ENCODE measurements around the gene ISG20L2.

Gene ISG20L2

DNA sequence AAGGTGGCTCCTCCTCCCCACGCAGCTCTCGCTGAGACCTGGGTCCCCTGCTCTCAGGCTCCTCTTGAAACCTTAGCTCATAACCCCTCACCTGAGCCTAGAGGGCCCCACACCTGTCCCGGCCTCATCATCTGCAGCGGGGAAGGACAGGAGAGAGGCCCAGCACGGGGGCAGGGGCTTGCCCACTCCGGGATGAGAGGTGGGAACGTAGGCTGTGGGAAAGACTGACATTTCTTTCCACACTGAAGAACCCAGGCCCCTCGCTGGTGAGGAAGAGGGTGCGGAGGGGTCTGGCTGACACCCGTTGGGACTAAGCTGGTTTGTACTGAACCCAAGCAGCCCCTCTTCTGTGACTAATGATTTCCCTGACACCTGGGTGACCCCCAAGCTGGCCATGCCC is 37.4 kb downstream of the ISG20L2 start:
- Histone ChIP-seq H3K27me3 (ENCODE audit: control insufficient read depth, insufficient read depth, low read length) (peaks cover 7% of the 10 kb centered on the region), H3K9me3 (replicated peaks; ENCODE audit: low read length) (no peaks in the 10 kb centered on the region), H3K9ac (ENCODE audit: low read depth, low read length) (no peak overlapping the region), H3K4me2 (ENCODE audit: low read length) (no peak overlapping the region), H3K4me1 (ENCODE audit: control insufficient read depth, insufficient read depth, low read length) (peaks cover 30% of the 10 kb centered on the region), H3K36me3 (ENCODE audit: insufficient read depth, low read length) (no peaks in the 10 kb centered on the region), H3K4me3 (ENCODE audit: low read length) (no peak overlapping the region)

DNA sequence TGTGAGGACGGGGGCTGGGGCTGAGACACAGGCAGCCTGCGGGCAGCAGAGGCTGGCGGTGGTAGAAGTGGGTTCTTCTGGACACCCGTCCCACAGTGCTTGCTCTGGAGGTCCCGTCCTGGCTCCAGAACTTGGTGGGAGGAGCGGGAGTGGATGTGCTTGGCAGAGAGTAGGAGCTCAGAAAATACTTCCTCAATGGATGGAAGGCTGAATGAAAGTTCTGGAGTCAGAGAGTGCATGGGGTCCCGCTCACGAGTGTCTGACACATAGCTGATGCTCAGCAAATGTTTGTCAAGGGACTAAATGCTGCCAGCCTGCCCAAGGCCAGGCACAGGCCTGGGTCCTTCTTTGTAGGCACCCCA is 37.9 kb downstream of the ISG20L2 start:
- Histone ChIP-seq H3K9ac (ENCODE audit: low read depth, low read length) (no peak overlapping the region), H3K4me2 (ENCODE audit: low read length) (no peak overlapping the region), H3K4me1 (ENCODE audit: control insufficient read depth, insufficient read depth, low read length) (peaks cover 30% of the 10 kb centered on the region), H3K27me3 (ENCODE audit: control insufficient read depth, insufficient read depth, low read length) (peaks cover 7% of the 10 kb centered on the region), H3K36me3 (ENCODE audit: insufficient read depth, low read length) (no peaks in the 10 kb centered on the region), H3K4me3 (ENCODE audit: low read length) (no peak overlapping the region), H3K9me3 (replicated peaks; ENCODE audit: low read length) (no peaks in the 10 kb centered on the region)

DNA sequence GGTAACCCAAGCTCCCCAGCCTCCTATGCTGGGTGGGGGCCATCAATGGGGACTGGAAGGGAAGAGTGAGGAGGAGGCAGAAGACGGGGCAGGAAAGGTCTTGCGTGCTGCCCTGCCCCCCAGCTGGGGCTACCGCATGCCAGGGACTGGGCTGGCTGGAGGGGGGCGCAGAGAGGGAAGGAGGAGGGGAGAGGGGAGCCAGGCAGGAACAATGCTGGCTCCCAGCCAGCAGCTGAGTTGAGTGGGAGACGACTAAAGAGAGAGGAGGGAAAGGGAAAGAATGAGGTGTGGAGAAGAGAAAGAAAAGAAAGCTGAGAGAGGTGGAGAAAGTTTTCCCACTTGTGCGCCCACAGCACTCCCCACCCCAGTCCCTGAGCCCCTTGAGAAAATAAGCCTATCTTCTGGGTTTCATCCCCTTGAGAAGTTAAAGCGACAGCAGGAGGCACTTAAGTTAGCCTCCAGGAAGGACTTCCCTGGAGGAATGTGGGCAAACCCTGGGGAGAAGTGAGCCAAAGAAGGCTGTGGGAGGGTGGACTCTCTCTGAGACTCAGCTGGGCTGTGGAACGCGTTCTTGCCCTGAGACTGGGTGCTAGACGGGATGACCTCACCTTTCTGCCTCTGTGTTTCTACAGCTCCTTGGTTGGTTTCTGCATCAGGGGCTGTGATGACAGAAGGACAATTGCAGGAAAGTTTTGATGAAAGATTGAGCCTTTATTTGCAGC is 38.5 kb downstream of the ISG20L2 start:
- H3K9ac ChIP-seq (ENCODE audit: low read depth, low read length) = no peak overlapping the region
- no peaks in the 10 kb centered on the region for H3K36me3 ChIP-seq (ENCODE audit: insufficient read depth, low read length)
- peak overlapping the region; percentile 80 for H3K4me2 ChIP-seq (ENCODE audit: low read length)
- H3K4me1 ChIP-seq (ENCODE audit: control insufficient read depth, insufficient read depth, low read length) = peaks cover 30% of the 10 kb centered on the region
- H3K27me3 ChIP-seq (ENCODE audit: control insufficient read depth, insufficient read depth, low read length) = peaks cover 7% of the 10 kb centered on the region
- peak overlapping the region; percentile 25 for H3K4me3 ChIP-seq (ENCODE audit: low read length)
- no peaks in the 10 kb centered on the region for H3K9me3 ChIP-seq (replicated peaks; ENCODE audit: low read length)

DNA sequence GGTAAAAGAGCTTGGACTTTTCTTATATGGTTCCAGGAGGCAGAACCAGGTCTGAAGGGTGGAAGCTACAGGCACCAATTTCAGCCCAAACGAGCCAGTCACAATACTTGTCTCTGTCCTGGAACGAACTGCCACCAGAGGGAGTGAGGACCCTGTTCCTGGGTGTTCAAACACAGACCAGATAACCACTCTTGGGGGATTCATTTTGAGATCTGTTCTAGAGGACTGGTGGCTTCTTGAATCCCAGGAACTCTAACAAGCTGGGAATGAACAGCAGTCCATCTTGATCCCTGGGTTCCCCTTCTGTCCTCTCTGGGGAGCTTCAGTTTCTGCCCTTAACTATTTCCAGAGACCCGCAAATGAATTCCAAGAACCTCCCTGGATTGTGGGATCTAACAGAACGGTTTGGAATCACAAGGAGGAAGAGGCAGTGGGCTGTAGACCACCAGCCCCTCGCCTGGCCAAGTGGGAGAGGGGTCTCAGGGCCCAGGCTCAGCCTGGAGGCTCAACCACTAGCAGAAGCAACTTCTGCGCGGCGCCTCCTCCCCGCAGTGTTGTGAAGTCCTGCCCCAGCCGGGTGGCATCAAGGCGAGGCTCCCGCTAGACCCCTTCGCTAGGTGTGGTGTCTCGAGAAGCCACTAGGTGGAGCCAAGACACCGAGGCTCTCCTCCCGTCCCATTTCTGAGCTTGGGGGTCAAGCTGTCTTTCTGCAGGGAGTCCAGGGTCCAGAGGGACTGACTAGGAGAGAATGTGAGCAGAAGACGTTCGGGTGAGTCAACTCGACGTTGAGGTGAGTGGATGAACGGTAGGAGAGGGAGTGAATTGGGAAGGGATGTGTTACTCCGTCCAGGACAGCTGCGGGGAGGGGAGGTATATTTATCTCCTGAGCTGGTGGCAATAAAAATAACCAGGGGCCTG is 39.3 kb downstream of the ISG20L2 start:
- H3K36me3 ChIP-seq (ENCODE audit: insufficient read depth, low read length) = no peaks in the 10 kb centered on the region
- peaks cover 38% of the 10 kb centered on the region for H3K4me1 ChIP-seq (ENCODE audit: control insufficient read depth, insufficient read depth, low read length)
- peak overlapping the region; percentile 4 for H3K9ac ChIP-seq (ENCODE audit: low read depth, low read length)
- peak overlapping the region; percentile 80 for H3K4me2 ChIP-seq (ENCODE audit: low read length)
- H3K9me3 ChIP-seq (replicated peaks; ENCODE audit: low read length) = no peaks in the 10 kb centered on the region
- H3K4me3 ChIP-seq (ENCODE audit: low read length) = peak overlapping the region; percentile 52
- peaks cover 7% of the 10 kb centered on the region for H3K27me3 ChIP-seq (ENCODE audit: control insufficient read depth, insufficient read depth, low read length)

DNA sequence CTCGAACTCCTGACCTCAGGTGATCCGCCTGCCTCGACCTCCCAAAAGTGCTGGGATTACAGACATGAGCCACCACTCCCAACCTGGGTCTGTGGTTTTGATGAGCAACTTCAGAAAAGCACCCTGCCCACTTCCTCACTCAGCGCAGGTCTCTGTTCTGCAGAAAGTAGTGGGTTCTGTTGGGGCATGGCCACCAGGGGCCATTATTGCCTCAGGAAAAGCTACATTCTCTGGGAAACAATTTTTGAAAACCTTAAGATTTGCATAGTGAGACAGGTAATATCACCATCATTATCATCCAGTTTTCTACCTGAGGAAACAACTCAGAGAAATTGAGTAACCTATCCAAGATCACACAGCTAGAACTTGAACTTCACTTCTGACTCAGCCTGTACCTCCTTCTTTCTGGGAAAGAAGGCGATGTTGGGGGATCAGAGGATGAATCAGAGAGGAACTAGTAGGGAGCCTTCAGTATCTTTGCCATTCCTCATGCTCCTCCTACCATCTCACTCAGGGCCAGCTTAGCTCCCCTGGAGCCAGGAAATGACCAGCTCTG is 44.3 kb downstream of the ISG20L2 start:
- no peak overlapping the region for H3K4me3 ChIP-seq (ENCODE audit: low read length)
- H3K4me1 ChIP-seq (ENCODE audit: control insufficient read depth, insufficient read depth, low read length) = peaks cover 16% of the 10 kb centered on the region
- H3K9me3 ChIP-seq (replicated peaks; ENCODE audit: low read length) = no peaks in the 10 kb centered on the region
- no peak overlapping the region for H3K9ac ChIP-seq (ENCODE audit: low read depth, low read length)
- H3K36me3 ChIP-seq (ENCODE audit: insufficient read depth, low read length) = no peaks in the 10 kb centered on the region
- H3K4me2 ChIP-seq (ENCODE audit: low read length) = peak overlapping the region; percentile 31
- H3K27me3 ChIP-seq (ENCODE audit: control insufficient read depth, insufficient read depth, low read length) = peaks cover 32% of the 10 kb centered on the region

DNA sequence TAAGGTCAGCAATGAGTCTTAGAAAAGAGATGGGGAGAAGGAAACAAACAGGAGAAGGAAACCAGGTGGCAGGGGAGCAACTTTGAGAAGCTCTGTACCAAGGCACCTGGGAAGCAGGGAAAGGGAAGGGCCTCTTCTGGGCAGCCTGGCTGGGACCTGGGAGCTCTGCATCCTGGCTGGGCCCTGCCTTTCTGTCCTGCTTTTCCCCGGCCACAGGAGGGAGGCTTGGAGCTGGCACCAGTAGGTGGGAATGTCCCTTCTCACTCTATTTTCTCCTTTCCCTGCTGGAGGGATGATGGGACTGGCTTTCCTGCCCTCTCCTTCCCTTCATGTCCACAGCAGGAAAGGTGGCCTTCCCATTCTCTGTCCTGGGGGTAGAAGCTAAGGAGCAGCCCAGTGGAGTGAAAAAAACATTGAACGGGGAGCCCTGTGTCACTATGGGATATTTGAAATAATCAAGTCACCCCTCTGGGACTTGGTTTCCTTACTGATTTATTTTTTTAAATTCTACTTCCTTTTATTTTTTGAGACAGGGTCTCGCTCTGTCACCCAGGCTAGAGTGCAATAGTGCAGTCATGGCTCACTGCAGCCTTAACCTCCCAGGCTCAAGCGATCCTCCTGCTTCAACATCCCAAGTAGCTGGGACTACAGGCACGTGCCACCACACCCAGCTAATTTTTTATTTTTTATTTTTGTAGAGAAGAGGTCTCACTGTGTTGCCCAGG is 46.2 kb downstream of the ISG20L2 start:
- H3K27me3 ChIP-seq (ENCODE audit: control insufficient read depth, insufficient read depth, low read length) = peaks cover 33% of the 10 kb centered on the region
- H3K4me3 ChIP-seq (ENCODE audit: low read length) = no peak overlapping the region
- no peaks in the 10 kb centered on the region for H3K9me3 ChIP-seq (replicated peaks; ENCODE audit: low read length)
- H3K4me1 ChIP-seq (ENCODE audit: control insufficient read depth, insufficient read depth, low read length) = peaks cover 20% of the 10 kb centered on the region
- H3K4me2 ChIP-seq (ENCODE audit: low read length) = no peak overlapping the region
- H3K9ac ChIP-seq (ENCODE audit: low read depth, low read length) = no peak overlapping the region
- H3K36me3 ChIP-seq (ENCODE audit: insufficient read depth, low read length) = no peaks in the 10 kb centered on the region

DNA sequence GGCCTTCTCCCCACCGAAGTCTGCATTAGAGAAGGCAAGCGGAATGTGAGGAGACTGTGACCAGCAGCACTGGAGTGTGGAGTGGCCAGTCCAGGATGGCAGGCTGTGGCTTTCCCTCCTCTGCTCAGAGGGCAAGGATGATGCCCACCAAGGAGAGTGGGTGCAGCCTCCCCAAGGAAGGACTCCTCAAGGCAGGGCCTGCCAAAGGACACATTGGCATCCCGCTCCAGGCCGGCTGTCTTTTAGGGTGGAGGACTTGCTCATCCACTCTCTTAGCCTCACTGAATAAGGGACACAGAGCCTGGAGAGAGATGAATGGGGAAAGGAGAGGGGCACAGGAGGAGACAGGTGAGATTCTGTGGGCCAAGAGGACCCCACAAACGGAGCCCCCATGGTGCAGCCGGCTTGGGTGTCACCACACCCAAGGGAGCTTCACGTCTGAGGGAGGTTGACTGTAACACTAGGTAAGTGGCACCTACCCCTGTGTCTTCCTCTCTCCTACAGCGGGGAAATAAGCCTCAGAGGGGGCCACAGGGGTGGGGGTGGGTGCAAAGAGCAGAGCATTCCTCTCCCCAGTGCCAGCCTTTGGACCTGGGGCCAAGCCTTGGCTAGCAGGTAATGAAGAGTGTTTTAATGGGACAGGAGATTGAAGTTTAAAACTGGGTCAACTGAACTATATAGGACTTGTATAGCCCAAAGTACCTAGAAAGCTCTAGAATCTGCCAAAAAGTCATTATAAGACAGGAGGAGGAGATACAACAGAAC is 47.2 kb downstream of the ISG20L2 start:
- H3K9ac ChIP-seq (ENCODE audit: low read depth, low read length) = no peak overlapping the region
- H3K27me3 ChIP-seq (ENCODE audit: control insufficient read depth, insufficient read depth, low read length) = peaks cover 37% of the 10 kb centered on the region
- peaks cover 23% of the 10 kb centered on the region for H3K4me1 ChIP-seq (ENCODE audit: control insufficient read depth, insufficient read depth, low read length)
- H3K36me3 ChIP-seq (ENCODE audit: insufficient read depth, low read length) = no peaks in the 10 kb centered on the region
- no peak overlapping the region for H3K4me3 ChIP-seq (ENCODE audit: low read length)
- no peaks in the 10 kb centered on the region for H3K9me3 ChIP-seq (replicated peaks; ENCODE audit: low read length)
- H3K4me2 ChIP-seq (ENCODE audit: low read length) = no peak overlapping the region

DNA sequence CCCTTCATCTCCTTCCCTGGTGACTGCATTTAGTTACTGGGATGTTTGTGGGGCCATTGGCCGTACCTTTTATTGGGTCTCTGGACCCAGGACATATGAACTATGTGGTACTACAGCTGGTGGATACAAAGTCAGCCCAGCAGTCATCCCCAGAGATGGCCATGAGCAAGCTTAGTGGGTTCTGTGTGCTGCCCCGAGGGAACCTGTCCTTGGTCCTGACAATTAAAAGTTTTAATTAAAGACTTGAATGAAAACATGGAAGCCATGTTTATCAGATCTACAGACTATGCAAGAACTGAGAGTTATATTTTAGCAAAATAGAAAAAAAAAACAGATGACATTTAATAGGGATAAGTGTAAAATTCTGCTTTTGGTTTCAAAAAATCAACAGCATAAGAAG is 48.5 kb downstream of the ISG20L2 start:
- H3K27me3 ChIP-seq (ENCODE audit: control insufficient read depth, insufficient read depth, low read length) = peaks cover 37% of the 10 kb centered on the region
- H3K4me3 ChIP-seq (ENCODE audit: low read length) = no peak overlapping the region
- no peak overlapping the region for H3K4me2 ChIP-seq (ENCODE audit: low read length)

DNA sequence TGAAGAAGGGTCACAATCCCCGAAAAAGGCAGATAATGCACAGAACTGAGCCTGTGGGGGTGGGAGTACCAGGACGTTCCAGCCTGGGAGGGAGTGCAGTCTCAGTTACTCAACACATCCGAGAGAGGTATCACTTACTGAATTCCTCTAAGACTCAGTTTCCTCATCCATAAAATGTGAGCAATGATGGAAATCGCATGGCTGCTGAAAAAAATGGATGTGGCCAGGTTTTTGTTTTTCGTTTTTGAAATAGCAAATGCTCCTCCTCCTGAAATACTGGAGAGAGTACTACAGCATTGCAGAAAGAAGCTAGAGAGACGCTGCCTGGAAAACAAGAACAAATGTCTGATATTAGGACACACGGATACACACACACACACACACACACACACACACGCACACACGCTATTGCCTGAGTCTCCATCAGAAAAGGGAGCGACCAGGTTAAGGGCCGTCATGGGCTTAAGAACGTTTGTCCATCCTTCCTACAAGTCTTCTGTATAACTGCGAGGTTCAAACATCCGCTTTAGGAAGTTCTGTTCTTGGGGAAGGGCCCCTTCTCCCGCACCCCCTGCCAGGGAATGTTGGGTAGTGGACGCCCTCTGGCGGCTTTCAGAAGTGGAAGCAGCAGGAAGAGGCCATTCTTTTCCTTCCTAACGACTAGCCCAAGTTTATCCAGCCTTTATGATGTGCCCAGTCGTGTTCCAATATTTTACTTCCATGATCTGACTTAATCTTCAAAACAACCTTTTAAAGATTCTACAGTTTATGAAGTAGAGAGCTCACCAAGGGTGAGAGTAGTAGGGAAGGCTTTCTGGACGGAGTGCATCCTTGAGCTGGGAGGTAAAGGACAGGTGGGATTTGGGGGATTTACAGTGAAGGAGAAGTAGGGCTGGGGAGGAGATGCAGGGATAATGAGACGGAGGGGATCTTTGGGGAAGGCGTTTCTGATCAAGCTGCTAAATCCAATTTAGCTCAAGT is 50.7 kb downstream of the ISG20L2 start:
- H3K27me3 ChIP-seq (ENCODE audit: control insufficient read depth, insufficient read depth, low read length) = peaks cover 32% of the 10 kb centered on the region
- peaks cover 2% of the 10 kb centered on the region for H3K36me3 ChIP-seq (ENCODE audit: insufficient read depth, low read length)
- peak overlapping the region; percentile 71 for H3K4me3 ChIP-seq (ENCODE audit: low read length)
- H3K4me2 ChIP-seq (ENCODE audit: low read length) = peak overlapping the region; percentile 84
- peak overlapping the region; percentile 85 for H3K9ac ChIP-seq (ENCODE audit: low read depth, low read length)
- peaks cover 34% of the 10 kb centered on the region for H3K4me1 ChIP-seq (ENCODE audit: control insufficient read depth, insufficient read depth, low read length)
- no peaks in the 10 kb centered on the region for H3K9me3 ChIP-seq (replicated peaks; ENCODE audit: low read length)

More for the DNA sequence above, 48.5 kb downstream of the ISG20L2 start:
- H3K9ac ChIP-seq (ENCODE audit: low read depth, low read length) = no peak overlapping the region
- no peaks in the 10 kb centered on the region for H3K36me3 ChIP-seq (ENCODE audit: insufficient read depth, low read length)
- peaks cover 25% of the 10 kb centered on the region for H3K4me1 ChIP-seq (ENCODE audit: control insufficient read depth, insufficient read depth, low read length)
- H3K9me3 ChIP-seq (replicated peaks; ENCODE audit: low read length) = no peaks in the 10 kb centered on the region

Measured in skeletal muscle satellite cell (primary cell).